A673 (cell line): ENCODE data around the gene COG4.

Experiments used
- EZH2 ChIP-seq: fragments of 200-600 bp; sonication (generic); IDR thresholded peaks from 2 replicates; pipeline ENCODE4 v1.6.1; 2017; ENCODE audit warnings: borderline replicate concordance, low read depth, mild to moderate bottlenecking, mixed read lengths, antibody characterized with exemption, low read length; ENCODE audit not compliant: poor library complexity, severe bottlenecking
- TF ChIP-seq, protein P1 (sequence below): fragments of 300-800, 200-600 bp; sonication (generic); conservative IDR thresholded peaks from 2 replicates; pipeline ENCODE4 v1.5.1; 2017; ENCODE audit warnings: low read depth, mild to moderate bottlenecking, antibody characterized with exemption, low read length, moderate library complexity, mixed read lengths

DNA sequence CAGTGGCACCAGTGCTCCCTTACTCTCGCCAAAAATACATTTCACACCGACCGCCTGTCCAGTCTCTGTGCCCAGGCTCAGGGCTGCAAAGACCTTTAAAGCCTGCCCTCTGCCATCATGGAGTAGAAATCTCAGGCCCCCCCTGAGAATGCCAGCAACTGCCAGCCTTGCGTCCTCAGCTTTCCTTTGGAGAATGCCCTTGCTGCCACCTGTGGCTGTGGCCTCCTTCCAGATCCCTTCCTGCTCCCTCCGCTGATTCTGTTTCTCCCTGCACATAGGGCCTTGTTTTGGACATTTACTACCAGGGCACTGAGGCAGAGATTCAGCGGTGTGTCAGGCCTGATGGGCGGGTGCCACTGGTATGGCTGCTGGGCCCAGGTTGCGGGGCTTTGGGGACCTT is 55.7 kb downstream of the COG4 start:
- TF ChIP-seq, protein P1, sequence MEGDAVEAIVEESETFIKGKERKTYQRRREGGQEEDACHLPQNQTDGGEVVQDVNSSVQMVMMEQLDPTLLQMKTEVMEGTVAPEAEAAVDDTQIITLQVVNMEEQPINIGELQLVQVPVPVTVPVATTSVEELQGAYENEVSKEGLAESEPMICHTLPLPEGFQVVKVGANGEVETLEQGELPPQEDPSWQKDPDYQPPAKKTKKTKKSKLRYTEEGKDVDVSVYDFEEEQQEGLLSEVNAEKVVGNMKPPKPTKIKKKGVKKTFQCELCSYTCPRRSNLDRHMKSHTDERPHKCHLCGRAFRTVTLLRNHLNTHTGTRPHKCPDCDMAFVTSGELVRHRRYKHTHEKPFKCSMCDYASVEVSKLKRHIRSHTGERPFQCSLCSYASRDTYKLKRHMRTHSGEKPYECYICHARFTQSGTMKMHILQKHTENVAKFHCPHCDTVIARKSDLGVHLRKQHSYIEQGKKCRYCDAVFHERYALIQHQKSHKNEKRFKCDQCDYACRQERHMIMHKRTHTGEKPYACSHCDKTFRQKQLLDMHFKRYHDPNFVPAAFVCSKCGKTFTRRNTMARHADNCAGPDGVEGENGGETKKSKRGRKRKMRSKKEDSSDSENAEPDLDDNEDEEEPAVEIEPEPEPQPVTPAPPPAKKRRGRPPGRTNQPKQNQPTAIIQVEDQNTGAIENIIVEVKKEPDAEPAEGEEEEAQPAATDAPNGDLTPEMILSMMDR: no peak
- no peak for TF ChIP-seq EZH2
